DND-41 (cell line): ENCODE results near the gene IRF3.

ENCODE experiments used
- EZH2 ChIP-seq: IDR thresholded peaks from 3 replicates; pipeline ENCODE4 v1.6.1; 2012; ENCODE audit warnings: borderline replicate concordance, low read depth, mild to moderate bottlenecking, moderate library complexity, low read length, inconsistent platforms; ENCODE audit not compliant: severe bottlenecking
- TF ChIP-seq, protein P1 (sequence below): IDR thresholded peaks from 2 replicates; pipeline ENCODE4 v1.5.1; 2012; ENCODE audit warnings: borderline replicate concordance, low read length, moderate library complexity, mild to moderate bottlenecking; ENCODE audit not compliant: poor library complexity, severe bottlenecking; ENCODE audit errors: extremely low read depth

DNA sequence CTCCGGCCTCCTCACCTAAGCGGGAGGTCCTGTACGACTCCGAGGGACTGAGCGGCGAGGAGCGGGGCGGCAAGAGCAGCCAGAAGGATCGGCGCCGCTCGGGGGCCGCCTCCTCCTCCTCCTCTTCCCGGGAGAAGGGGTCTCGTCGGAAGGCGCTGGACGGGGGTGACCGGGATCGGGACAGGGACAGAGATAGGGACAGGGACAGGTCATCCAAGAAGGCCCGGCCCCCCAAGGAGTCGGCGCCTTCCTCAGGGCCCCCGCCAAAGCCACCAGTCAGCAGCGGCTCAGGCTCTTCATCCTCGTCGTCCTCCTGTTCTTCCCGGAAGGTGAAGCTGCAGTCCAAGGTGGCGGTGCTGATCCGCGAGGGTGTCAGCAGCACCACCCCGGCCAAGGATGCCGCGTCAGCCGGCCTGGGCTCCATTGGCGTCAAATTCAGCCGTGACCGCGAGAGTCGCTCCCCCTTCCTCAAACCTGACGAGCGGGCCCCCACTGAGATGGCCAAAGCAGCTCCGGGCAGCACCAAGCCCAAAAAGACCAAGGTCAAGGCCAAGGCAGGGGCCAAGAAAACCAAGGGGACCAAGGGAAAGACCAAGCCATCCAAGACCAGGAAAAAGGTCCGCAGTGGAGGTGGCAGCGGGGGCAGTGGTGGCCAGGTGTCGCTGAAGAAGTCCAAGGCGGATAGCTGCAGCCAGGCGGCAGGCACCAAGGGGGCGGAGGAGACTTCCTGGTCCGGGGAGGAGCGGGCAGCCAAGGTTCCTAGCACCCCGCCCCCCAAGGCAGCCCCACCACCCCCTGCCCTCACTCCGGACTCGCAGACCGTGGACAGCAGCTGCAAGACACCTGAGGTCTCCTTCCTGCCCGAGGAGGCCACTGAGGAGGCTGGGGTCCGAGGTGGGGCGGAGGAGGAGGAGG is 12.8 kb downstream of the IRF3 start:
- TF ChIP-seq, protein P1, sequence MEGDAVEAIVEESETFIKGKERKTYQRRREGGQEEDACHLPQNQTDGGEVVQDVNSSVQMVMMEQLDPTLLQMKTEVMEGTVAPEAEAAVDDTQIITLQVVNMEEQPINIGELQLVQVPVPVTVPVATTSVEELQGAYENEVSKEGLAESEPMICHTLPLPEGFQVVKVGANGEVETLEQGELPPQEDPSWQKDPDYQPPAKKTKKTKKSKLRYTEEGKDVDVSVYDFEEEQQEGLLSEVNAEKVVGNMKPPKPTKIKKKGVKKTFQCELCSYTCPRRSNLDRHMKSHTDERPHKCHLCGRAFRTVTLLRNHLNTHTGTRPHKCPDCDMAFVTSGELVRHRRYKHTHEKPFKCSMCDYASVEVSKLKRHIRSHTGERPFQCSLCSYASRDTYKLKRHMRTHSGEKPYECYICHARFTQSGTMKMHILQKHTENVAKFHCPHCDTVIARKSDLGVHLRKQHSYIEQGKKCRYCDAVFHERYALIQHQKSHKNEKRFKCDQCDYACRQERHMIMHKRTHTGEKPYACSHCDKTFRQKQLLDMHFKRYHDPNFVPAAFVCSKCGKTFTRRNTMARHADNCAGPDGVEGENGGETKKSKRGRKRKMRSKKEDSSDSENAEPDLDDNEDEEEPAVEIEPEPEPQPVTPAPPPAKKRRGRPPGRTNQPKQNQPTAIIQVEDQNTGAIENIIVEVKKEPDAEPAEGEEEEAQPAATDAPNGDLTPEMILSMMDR: no peak
- no peak for TF ChIP-seq EZH2
